HFFc6 (cell line): Measurements from ENCODE around the gene KRTAP9-7. TPM values are rescaled to one million over a fixed set of nuclear protein-coding genes. Genes with fewer than 3 reads are reported as not detected.

Experiments used
- DNase-seq: peaks from one replicate; pipeline ENCODE4 v3.0.0-alpha.2; 2018
- H3K27ac Mint-ChIP-seq: 2 replicates; pipeline ENCODE4 v1.8.0; 2020; ENCODE audit warnings: mild to moderate bottlenecking, mixed read lengths
- H3K27me3 Mint-ChIP-seq: 2 replicates; pipeline ENCODE4 v1.8.0; 2021; ENCODE audit warnings: mild to moderate bottlenecking, moderate library complexity, mixed read lengths; ENCODE audit not compliant: insufficient read depth
- H3K36me3 Mint-ChIP-seq: 2 replicates; pipeline ENCODE4 v1.8.0; 2021; ENCODE audit warnings: low read depth, mixed read lengths
- H3K4me1 Mint-ChIP-seq: 2 replicates; pipeline ENCODE4 v1.8.0; 2020; ENCODE audit warnings: low read depth, mixed read lengths
- H3K4me3 Mint-ChIP-seq: 2 replicates; pipeline ENCODE4 v1.8.0; 2020; ENCODE audit warnings: mild to moderate bottlenecking, moderate library complexity, mixed read lengths
- H3K9me3 Mint-ChIP-seq: 2 replicates; pipeline ENCODE4 v1.8.0; 2020; ENCODE audit warnings: mild to moderate bottlenecking, mixed read lengths
- CTCF ChIP-seq: fragments of 200-600 bp; sonication (generic); IDR thresholded peaks from 2 replicates; pipeline ENCODE4 v1.5.0; 2021; ENCODE audit warnings: antibody characterized with exemption, mild to moderate bottlenecking
- total RNA-seq, 6 experiments: library from RNA; stranded (reverse); fragmentation: NEBNext Ultra II Directional; extraction: Animal tissue kit (Norgen Biotek cat#: 25700); gene quantifications; 2 replicates in 1 of 6; 3 replicates in 5 of 6; pipeline ENCODE4 v1.2.3, GENCODE V29; 2021

KRTAP9-7 gene
- total RNA-seq, 6 experiments from 2014 or later, result not detected

- no peak for DNase-seq
- Mint-ChIP-seq H3K27ac (peak overlapping the region; percentile 51; the same call in 1 of the 2 replicates), H3K4me3 (no peak overlapping the region), H3K4me1 (peaks cover 22% of the 10 kb centered on the region), H3K36me3 (peaks cover 22% of the 10 kb centered on the region), H3K27me3 (no peaks in the 10 kb centered on the region; the same call in 1 of the 2 replicates), H3K9me3 (peaks cover 19% of the 10 kb centered on the region)
- no peak for TF ChIP-seq CTCF
These were observed 47.7 kb downstream of the KRTAP9-7 start for GRCh38 chr17:41322903-41323895.

GRCh38 chr17:41324180-41325075 is 48.9 kb downstream of the KRTAP9-7 start:
- Mint-ChIP-seq H3K9me3 (peaks cover 13% of the 10 kb centered on the region), H3K27ac (no peak overlapping the region), H3K36me3 (peaks cover 17% of the 10 kb centered on the region), H3K4me1 (peaks cover 31% of the 10 kb centered on the region), H3K4me3 (no peak overlapping the region), H3K27me3 (no peaks in the 10 kb centered on the region; the same call in 1 of the 2 replicates)
- peak; percentile 62 for TF ChIP-seq CTCF
- no peak for DNase-seq

GRCh38 chr17:41325126-41325525 is 49.6 kb downstream of the KRTAP9-7 start:
- TF ChIP-seq CTCF, result no peak
- Mint-ChIP-seq H3K9me3 (peaks cover 6% of the 10 kb centered on the region), H3K27me3 (no peaks in the 10 kb centered on the region; the same call in 1 of the 2 replicates), H3K36me3 (peaks cover 10% of the 10 kb centered on the region), H3K4me1 (peaks cover 35% of the 10 kb centered on the region), H3K4me3 (no peak overlapping the region), H3K27ac (no peak overlapping the region)
- DNase-seq, result no peak

- peaks cover 5% of the 10 kb centered on the region for H3K36me3 Mint-ChIP-seq
- H3K27ac Mint-ChIP-seq, result no peak overlapping the region
- H3K4me3 Mint-ChIP-seq, result no peak overlapping the region
- no peaks in the 10 kb centered on the region; the same call in 1 of the 2 replicates for H3K27me3 Mint-ChIP-seq
- DNase-seq, result no peak
- peaks cover 1% of the 10 kb centered on the region; the same call in 1 of the 2 replicates for H3K9me3 Mint-ChIP-seq
- TF ChIP-seq CTCF, result no peak
- H3K4me1 Mint-ChIP-seq, result peaks cover 35% of the 10 kb centered on the region
These were observed 50.1 kb downstream of the KRTAP9-7 start for GRCh38 chr17:41325611-41326010.

Other genes with a start within 250 kb of the KRTAP9-7 start
- gene KRTAP1-5, start 248.5 kb upstream of the KRTAP9-7 start, total RNA-seq, result 100 to 1,000 TPM in 1 of 6 experiments, 10 to 100 TPM in 5; 61.6 to 114 (median 76.8) TPM
- not detected for gene KRTAP1-4, start 245.5 kb upstream of the KRTAP9-7 start, total RNA-seq
- not detected for gene KRTAP1-3, start 240.8 kb upstream of the KRTAP9-7 start, total RNA-seq
- gene KRTAP1-1, start 234.2 kb upstream of the KRTAP9-7 start, total RNA-seq, result 1 to 10 TPM in 1 of 6 experiments, under 1 TPM in 5; 0.21 to 1.1 (median 0.50) TPM
- under 1 TPM in 1 of 6 experiments, not detected in 5; 0.38 TPM for gene KRTAP2-1, start 228.4 kb upstream of the KRTAP9-7 start, total RNA-seq
- gene KRTAP2-2, start 220.5 kb upstream of the KRTAP9-7 start, total RNA-seq, result under 1 TPM in 4 of 6 experiments, not detected in 2; 0.46 to 0.96 (median 0.53) TPM
- 100 to 1,000 TPM in 1 of 6 experiments, 10 to 100 TPM in 5; 30.3 to 105 (median 44.4) TPM for gene KRTAP2-3, start 215.6 kb upstream of the KRTAP9-7 start, total RNA-seq
- gene KRTAP2-4, start 209.8 kb upstream of the KRTAP9-7 start, total RNA-seq, result not detected
- gene KRTAP4-7, start 191.5 kb upstream of the KRTAP9-7 start, total RNA-seq, result not detected
- not detected for gene KRTAP4-8, start 177.6 kb upstream of the KRTAP9-7 start, total RNA-seq
- gene KRTAP4-16, start 173.5 kb upstream of the KRTAP9-7 start, total RNA-seq, result not detected
- gene KRTAP4-9, start 170.3 kb upstream of the KRTAP9-7 start, total RNA-seq, result under 1 TPM in 2 of 6 experiments, not detected in 4; 0.85 to 0.90 TPM
- not detected for gene KRTAP4-11, start 157.3 kb upstream of the KRTAP9-7 start, total RNA-seq
- 1 to 10 TPM; 6.1 to 8.4 (median 6.7) TPM for gene KRTAP4-12, start 151.5 kb upstream of the KRTAP9-7 start, total RNA-seq
- not detected for gene KRTAP4-6, start 135.2 kb upstream of the KRTAP9-7 start, total RNA-seq
- not detected for gene KRTAP4-5, start 125.9 kb upstream of the KRTAP9-7 start, total RNA-seq
- not detected for gene KRTAP4-4, start 115.0 kb upstream of the KRTAP9-7 start, total RNA-seq
- not detected for gene KRTAP4-3, start 107.5 kb upstream of the KRTAP9-7 start, total RNA-seq
- gene KRTAP4-2, start 97.5 kb upstream of the KRTAP9-7 start, total RNA-seq, result not detected
- gene KRTAP4-1, start 90.8 kb upstream of the KRTAP9-7 start, total RNA-seq, result not detected
- not detected for gene KRTAP9-1, start 85.8 kb upstream of the KRTAP9-7 start, total RNA-seq
- gene KRTAP9-2, start 49.0 kb upstream of the KRTAP9-7 start, total RNA-seq, result not detected
- gene KRTAP9-3, start 43.2 kb upstream of the KRTAP9-7 start, total RNA-seq, result not detected
- not detected for gene KRTAP9-8, start 37.7 kb upstream of the KRTAP9-7 start, total RNA-seq
- not detected for gene KRTAP9-4, start 26.0 kb upstream of the KRTAP9-7 start, total RNA-seq
- not detected for gene KRTAP9-9, start 20.3 kb upstream of the KRTAP9-7 start, total RNA-seq
- gene KRTAP9-6, start 10.3 kb upstream of the KRTAP9-7 start, total RNA-seq, result not detected
- gene KRTAP29-1, start 27.2 kb downstream of the KRTAP9-7 start, total RNA-seq, result not detected
- gene KRTAP16-1, start 33.6 kb downstream of the KRTAP9-7 start, total RNA-seq, result not detected
- gene KRTAP17-1, start 40.0 kb downstream of the KRTAP9-7 start, total RNA-seq, result not detected
- gene KRT33A, start 75.1 kb downstream of the KRTAP9-7 start, total RNA-seq, result not detected
- gene KRT33B, start 94.1 kb downstream of the KRTAP9-7 start, total RNA-seq, result 1 to 10 TPM in 2 of 6 experiments, under 1 TPM in 4; 0.75 to 2.5 (median 0.96) TPM
- gene KRT34, start 106.6 kb downstream of the KRTAP9-7 start, total RNA-seq, result 100 to 1,000 TPM in 2 of 6 experiments, 10 to 100 TPM in 4; 58.8 to 247 (median 71.3) TPM
- gene KRT31, start 121.9 kb downstream of the KRTAP9-7 start, total RNA-seq, result under 1 TPM in 2 of 6 experiments, not detected in 4; 0.09 to 0.14 TPM
- not detected for gene KRT37, start 148.9 kb downstream of the KRTAP9-7 start, total RNA-seq
- under 1 TPM; 0.25 to 0.62 (median 0.43) TPM for gene KRT38, start 165.3 kb downstream of the KRTAP9-7 start, total RNA-seq
- gene KRT32, start 191.7 kb downstream of the KRTAP9-7 start, total RNA-seq, result under 1 TPM in 2 of 6 experiments, not detected in 4; 0.14 TPM
- not detected for gene KRT35, start 205.5 kb downstream of the KRTAP9-7 start, total RNA-seq
- not detected for gene KRT36, start 214.2 kb downstream of the KRTAP9-7 start, total RNA-seq
- gene KRT13, start 229.9 kb downstream of the KRTAP9-7 start, total RNA-seq, result not detected
- 1 to 10 TPM; 5.0 to 8.6 (median 6.9) TPM for gene KRT15, start 243.2 kb downstream of the KRTAP9-7 start, total RNA-seq